Right forelimb (tissue), 1 donor: ENCODE measurements around the gene MYOZ1.
A peak's percentile ranks its signal among the peaks of the same experiment; 100 is the strongest.

Source experiments
- DNase-seq: peaks from one replicate; pipeline ENCODE4 v3.0.0-alpha.2; 2018

MYOZ1 gene

GRCh38 chr10:73591935-73592699 lies 49.2 kb downstream of the MYOZ1 start:
- peak; percentile 44 for DNase-seq

- DNase-seq: no peak
These were observed 50.1 kb downstream of the MYOZ1 start, which contains the start of gene USP54 for GRCh38 chr10:73590881-73591799. USP54 (minus strand) TSS chr10:73591342; CDS start chr10:73575658, 15,684 bp downstream.

DNA sequence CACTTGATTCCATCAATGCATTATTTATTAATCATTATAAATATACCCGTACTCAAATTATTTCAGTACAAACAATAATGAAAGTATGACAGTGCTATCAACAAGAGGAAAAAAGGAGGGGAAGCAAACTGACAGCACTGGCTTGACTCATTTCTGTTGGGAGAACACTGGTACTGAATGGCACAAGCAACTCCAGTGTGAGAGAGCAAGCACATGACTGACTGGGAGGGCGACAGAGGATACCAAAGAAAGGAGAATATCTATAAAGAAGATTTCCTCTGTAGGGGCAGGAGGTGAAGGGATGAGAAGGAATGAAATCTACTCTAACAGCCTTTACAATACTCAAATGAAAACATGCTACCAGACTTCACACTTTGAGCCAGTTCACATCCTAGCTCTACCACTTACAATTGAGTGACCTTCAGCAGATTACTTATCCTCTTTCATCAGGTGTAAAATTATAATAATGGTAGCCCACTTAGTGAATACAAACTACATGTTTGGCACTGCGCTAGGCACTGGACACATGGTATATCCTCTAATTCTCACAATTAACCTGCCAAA lies 51.6 kb downstream of the MYOZ1 start:
- no peak for DNase-seq

DNA sequence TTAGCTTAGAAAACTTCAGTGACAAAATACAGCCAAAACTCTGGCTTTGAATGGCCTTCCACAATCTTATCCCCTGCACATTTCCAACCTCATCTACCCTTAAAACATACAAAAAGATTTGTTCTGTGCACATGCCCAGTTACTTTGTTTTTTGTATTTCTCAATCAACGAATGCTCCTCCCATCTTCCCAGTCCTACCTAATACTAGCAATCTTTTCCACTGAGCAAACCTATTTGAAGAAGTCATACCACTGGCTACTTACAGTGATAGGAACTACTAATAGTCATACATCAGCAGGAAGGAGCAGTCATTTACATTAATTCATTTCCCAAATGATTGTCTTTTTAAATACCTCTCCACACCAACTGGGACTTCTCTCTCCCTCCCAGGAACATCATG lies 52.6 kb downstream of the MYOZ1 start:
- no peak for DNase-seq

DNA sequence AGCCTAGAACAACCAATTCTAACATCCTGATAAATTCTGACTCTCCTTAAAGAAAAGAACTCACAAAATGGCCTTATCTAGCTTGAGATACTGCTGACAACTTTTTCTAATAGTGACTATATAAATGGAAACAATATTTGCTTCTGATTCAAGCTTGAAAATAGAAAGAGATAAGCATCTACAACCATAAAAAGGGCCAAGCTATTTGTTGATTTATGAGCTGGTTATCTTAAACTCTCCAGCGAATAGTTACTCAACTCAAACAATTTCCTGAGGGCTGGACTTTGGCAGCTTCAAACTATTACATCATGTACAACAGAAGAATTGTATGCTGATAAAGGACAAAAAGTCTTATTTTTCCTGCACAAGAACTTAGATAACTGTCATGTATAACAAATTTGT lies 54.7 kb downstream of the MYOZ1 start:
- no peak for DNase-seq

- DNase-seq: no peak
These were observed 55.9 kb downstream of the MYOZ1 start for GRCh38 chr10:73585327-73585726.

DNA sequence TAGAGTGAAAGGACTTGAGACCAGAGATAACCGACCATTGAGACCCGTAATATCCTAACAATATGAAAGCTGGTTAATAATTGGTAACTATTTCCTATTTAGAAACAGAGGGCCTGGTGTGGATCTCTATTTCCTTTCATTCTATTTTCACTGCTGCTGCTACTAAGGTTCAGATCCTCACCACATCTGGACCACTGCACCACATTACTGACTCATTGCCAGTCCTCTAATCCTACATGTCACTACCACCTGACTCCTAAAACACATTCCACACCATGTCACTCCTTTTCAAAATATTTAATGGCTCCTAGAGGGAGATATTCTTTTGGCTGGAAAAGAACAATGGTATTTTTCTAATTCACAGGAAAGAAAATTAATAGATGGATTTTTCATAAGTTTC lies 56.5 kb downstream of the MYOZ1 start:
- DNase-seq: no peak

GRCh38 chr10:73581918-73582317 lies 59.4 kb downstream of the MYOZ1 start:
- DNase-seq: no peak
